ENCODE results near the gene GALK2. TPM values are rescaled to one million over a fixed set of nuclear protein-coding genes. Genes with fewer than 3 reads are reported as not detected.

GALK2 gene
- total and polyA plus RNA-seq, 10 donors, result 6.8 to 60.8 (median 32.7) TPM

DNA sequence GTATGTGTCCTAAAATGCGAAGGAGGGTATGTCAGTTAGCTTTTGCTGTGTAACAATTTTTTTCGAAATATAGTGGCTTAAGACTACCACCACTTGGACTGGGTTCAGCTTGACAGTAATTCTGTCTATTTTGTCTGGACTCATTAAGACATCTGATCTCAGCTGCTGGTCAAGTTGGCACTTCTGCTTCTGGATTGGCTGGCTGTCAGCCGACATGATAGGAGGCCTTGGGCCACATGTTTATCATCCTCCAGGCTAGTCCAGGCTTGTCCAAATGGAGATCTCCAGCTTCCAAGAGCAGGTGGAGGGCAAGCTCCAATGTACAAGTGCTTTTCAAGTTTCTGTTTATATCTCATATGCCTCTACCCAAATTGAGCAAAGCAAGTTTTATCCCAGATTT is 95.9 kb downstream of the GALK2 start:
- 95 to 97% (median 95%) methylated on average over 3 of the region's 3 CpGs for WGBS, 5 donors
- intact Hi-C loops (cut with DNase I; ENCODE audit: low total_unique reads), result no loop called here
- no peaks in the 10 kb centered on the region for H3K4me1 ChIP-seq
- TF ChIP-seq, protein P1, sequence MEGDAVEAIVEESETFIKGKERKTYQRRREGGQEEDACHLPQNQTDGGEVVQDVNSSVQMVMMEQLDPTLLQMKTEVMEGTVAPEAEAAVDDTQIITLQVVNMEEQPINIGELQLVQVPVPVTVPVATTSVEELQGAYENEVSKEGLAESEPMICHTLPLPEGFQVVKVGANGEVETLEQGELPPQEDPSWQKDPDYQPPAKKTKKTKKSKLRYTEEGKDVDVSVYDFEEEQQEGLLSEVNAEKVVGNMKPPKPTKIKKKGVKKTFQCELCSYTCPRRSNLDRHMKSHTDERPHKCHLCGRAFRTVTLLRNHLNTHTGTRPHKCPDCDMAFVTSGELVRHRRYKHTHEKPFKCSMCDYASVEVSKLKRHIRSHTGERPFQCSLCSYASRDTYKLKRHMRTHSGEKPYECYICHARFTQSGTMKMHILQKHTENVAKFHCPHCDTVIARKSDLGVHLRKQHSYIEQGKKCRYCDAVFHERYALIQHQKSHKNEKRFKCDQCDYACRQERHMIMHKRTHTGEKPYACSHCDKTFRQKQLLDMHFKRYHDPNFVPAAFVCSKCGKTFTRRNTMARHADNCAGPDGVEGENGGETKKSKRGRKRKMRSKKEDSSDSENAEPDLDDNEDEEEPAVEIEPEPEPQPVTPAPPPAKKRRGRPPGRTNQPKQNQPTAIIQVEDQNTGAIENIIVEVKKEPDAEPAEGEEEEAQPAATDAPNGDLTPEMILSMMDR (IDR thresholded peaks at IDR 0.05 in 8 of 11, conservative IDR thresholded peaks at IDR 0.05 in 3 of 11), result no peak
- TF ChIP-seq POLR2A (IDR thresholded peaks at IDR 0.05) (no peak), POLR2AphosphoS5 (IDR thresholded peaks at IDR 0.05) (no peak)
- peaks cover 0 to 10% (median 3%) of the 10 kb centered on the region in 6 donors for H3K36me3 ChIP-seq
- no peak for DNase-seq
- H3K9me3 ChIP-seq, result peaks cover 0 to 7% (median 2%) of the 10 kb centered on the region in 8 donors
- H3K27me3 ChIP-seq (replicated peaks in 1 of 7), result no peaks in the 10 kb centered on the region
- no peak overlapping the region for H3K27ac ChIP-seq
- H3K4me3 ChIP-seq, result no peak overlapping the region

DNA sequence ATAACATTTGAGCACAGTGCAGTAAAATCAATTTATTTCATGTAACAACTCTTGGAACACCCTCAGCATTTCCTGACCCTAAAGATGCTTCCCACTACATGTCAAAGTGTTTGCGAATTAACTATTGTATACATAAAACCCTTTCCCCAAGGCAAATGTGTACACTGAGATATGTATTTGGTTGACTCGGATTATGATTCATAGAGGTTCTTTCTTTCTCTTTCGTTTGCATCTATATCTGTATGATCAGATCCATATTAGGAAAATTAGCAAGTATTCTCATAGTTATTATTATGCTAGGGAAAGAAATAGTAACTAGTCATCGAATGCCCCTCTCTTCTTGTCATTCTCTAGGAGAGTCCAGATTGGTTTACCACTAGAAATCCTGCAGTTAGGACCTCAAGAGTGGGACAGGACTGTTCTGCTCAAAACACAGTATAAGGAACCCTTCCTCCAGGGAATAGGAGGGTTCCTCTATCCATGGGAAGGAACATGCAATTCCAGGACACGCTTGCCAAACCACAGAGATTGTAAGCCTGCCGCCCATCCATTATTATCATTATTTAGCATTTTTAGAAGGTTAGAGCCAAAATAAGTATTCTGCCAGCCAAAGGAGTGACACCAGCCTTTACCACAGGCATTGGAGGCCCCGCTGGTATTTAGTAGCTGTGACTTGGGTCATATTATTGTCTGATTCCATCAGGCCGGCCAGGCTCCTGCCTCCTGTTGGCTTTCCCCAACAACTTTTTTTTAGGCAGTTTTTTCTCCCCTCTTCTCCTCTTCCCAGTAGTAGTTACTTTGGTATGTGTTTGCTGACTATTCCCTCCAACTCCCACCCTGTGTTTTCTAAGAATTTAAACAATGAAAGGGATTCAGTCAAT is 100.7 kb downstream of the GALK2 start:
- Histone ChIP-seq H3K9me3 (no peaks in the 10 kb centered on the region), H3K36me3 (peaks cover 0 to 29% (median 0%) of the 10 kb centered on the region in 6 donors), H3K4me3 (no peak overlapping the region), H3K27me3 (replicated peaks in 1 of 7) (no peaks in the 10 kb centered on the region), H3K27ac (no peak overlapping the region), H3K4me1 (no peaks in the 10 kb centered on the region)
- no peak for TF ChIP-seq POLR2AphosphoS5 (IDR thresholded peaks at IDR 0.05)
- TF ChIP-seq, protein P1 (IDR thresholded peaks at IDR 0.05 in 8 of 11, conservative IDR thresholded peaks at IDR 0.05 in 3 of 11), result no peak
- no peak for TF ChIP-seq POLR2A (IDR thresholded peaks at IDR 0.05)
- DNase-seq, result no peak
- 81 to 96% (median 88%) methylated on average over 8 of the region's 8 CpGs for WGBS, 5 donors
- intact Hi-C loops (cut with DNase I; ENCODE audit: low total_unique reads), result no loop called here

DNA sequence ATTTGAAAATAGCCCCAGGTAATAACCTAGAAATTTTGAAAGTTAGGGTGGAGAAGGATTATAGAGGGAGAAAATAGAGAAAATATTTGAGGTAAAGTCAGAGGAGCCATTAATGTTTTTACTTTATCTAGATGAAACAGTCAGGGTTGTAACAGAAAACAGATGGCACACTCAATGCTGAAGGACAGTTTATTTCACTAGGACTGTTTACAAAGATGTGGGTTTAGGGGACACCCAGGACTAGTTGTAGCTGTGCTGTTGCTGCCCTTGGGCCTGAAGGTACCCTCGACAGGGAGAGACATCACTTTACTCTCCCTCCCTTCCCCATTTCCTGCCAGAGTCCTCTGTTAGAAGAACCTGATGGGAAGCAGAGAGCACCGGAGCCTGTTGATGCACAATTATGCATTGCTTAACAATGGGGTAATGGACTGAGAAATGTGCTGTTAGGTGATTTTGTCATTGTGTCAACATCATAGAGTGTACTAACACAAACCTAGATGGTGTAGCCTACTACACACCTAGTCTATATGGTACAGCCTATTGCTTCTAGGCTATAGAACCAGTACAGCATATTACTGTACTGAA is 103.8 kb downstream of the GALK2 start:
- intact Hi-C loops (cut with DNase I; ENCODE audit: low total_unique reads), result no loop called here
- TF ChIP-seq, protein P1 (IDR thresholded peaks at IDR 0.05 in 8 of 11, conservative IDR thresholded peaks at IDR 0.05 in 3 of 11), result no peak
- TF ChIP-seq POLR2AphosphoS5 (IDR thresholded peaks at IDR 0.05), result no peak
- no peak for TF ChIP-seq POLR2A (IDR thresholded peaks at IDR 0.05)
- 52 to 83% (median 58%) methylated on average over 2 of the region's 2 CpGs for WGBS, 5 donors
- Histone ChIP-seq H3K4me3 (no peak overlapping the region), H3K36me3 (peaks cover 0 to 30% (median 0%) of the 10 kb centered on the region in 6 donors), H3K4me1 (no peaks in the 10 kb centered on the region), H3K9me3 (no peaks in the 10 kb centered on the region), H3K27ac (no peak overlapping the region), H3K27me3 (replicated peaks in 1 of 7) (no peaks in the 10 kb centered on the region)
- no peak for DNase-seq

DNA sequence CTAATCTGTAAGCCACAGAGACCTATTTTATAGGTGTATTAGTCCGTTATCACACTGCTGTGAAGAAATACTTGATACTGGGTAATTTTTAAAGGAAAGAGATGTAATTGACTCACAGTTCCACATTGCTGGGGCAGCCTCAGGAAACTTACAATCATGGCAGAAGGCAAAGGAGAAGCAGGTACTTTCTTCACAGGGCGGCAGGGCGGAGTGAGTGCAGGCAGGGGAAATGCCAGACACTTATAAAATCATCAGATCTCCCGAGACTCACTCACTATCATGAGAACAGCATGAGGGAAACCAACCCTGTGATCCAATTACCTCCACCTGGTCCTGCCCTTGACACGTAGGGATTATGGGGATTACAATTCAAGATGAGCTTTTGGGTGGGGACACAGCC is 108.7 kb downstream of the GALK2 start:
- WGBS, 5 donors, result 90 to 94% (median 91%) methylated on average over 5 of the region's 5 CpGs
- no peaks in the 10 kb centered on the region for H3K4me1 ChIP-seq
- TF ChIP-seq POLR2AphosphoS5 (IDR thresholded peaks at IDR 0.05), result no peak
- TF ChIP-seq, protein P1 (IDR thresholded peaks at IDR 0.05 in 8 of 11, conservative IDR thresholded peaks at IDR 0.05 in 3 of 11), result no peak
- TF ChIP-seq POLR2A (IDR thresholded peaks at IDR 0.05), result no peak
- intact Hi-C loops (cut with DNase I; ENCODE audit: low total_unique reads), result no loop called here
- H3K9me3 ChIP-seq, result no peaks in the 10 kb centered on the region
- H3K27ac ChIP-seq, result no peak overlapping the region
- no peaks in the 10 kb centered on the region for H3K27me3 ChIP-seq (replicated peaks in 1 of 7)
- no peak overlapping the region for H3K4me3 ChIP-seq
- no peak for DNase-seq
- peaks cover 0 to 48% (median 10%) of the 10 kb centered on the region in 6 donors for H3K36me3 ChIP-seq

Measured in spleen (tissue), 11 donors.